A549 (cell line): ENCODE results near the gene AMPH.

Source experiments
- BHLHE40 ChIP-seq: IDR thresholded peaks from 2 replicates; pipeline ENCODE4 v1.6.1; 2012; ENCODE audit warnings: low read depth, low read length, inconsistent platforms
- CBX2 ChIP-seq: fragments of 200-600 bp; sonication (generic); IDR thresholded peaks from 2 replicates; pipeline ENCODE4 v1.6.1; 2016; ENCODE audit warnings: low read depth, mild to moderate bottlenecking, borderline replicate concordance
- CEBPB ChIP-seq, 2 experiments: fragments of >200 bp in 1 of 2; sonication (Bioruptor Twin) in 1 of 2; formaldehyde crosslinking in 1 of 2; IDR thresholded peaks; 2 replicates each; pipeline ENCODE4 v1.6.1; 2012 to 2016
- CTCF ChIP-seq: fragments of >200 bp; sonication (Bioruptor Twin); formaldehyde crosslinking; IDR thresholded peaks from 3 replicates; pipeline ENCODE4 v1.5.1; 2016
- EP300 ChIP-seq, 2 experiments: fragments of >200 bp; sonication (Bioruptor Twin); formaldehyde crosslinking; IDR thresholded peaks; 2 replicates in 1 of 2; 3 replicates in 1 of 2; pipeline ENCODE4 v1.6.1; 2016 to 2017
- HMGXB4 ChIP-seq: fragments of 250-450 bp; sonication (Bioruptor Pico); IDR thresholded peaks from 2 replicates; pipeline ENCODE4 v1.5.0; 2021; ENCODE audit warnings: mild to moderate bottlenecking, moderate library complexity, borderline replicate concordance
- MAZ ChIP-seq: fragments of 150-350 bp; IDR thresholded peaks from 2 replicates; pipeline ENCODE4 v1.6.1; 2014; ENCODE audit warnings: antibody characterized with exemption, low read depth, low read length, borderline replicate concordance
- NPAS2 ChIP-seq: fragments of 250-450 bp; sonication (Bioruptor Pico); IDR thresholded peaks from 2 replicates; pipeline ENCODE4 v1.8.0; 2022; ENCODE audit warnings: mild to moderate bottlenecking, moderate library complexity, borderline replicate concordance
- POLR2A ChIP-seq: IDR thresholded peaks from 2 replicates; pipeline ENCODE4 v1.6.1; 2012; ENCODE audit warnings: mild to moderate bottlenecking, low read length
- RFX5 ChIP-seq: fragments of 450-650 bp; IDR thresholded peaks from 2 replicates; pipeline ENCODE4 v1.7.1; 2014; ENCODE audit warnings: antibody characterized with exemption, mild to moderate bottlenecking, moderate library complexity
- RNF2 ChIP-seq: fragments of 200-600 bp; sonication (generic); IDR thresholded peaks from 2 replicates; pipeline ENCODE4 v1.6.1; 2016; ENCODE audit warnings: low read depth, mild to moderate bottlenecking, antibody characterized with exemption, moderate library complexity, borderline replicate concordance
- SMC3 ChIP-seq: fragments of >200 bp; sonication (Bioruptor Twin); formaldehyde crosslinking; IDR thresholded peaks from 3 replicates; pipeline ENCODE4 v1.6.1; 2018; ENCODE audit warnings: inconsistent platforms
- USF2 ChIP-seq: fragments of 450-650 bp; IDR thresholded peaks from 2 replicates; pipeline ENCODE4 v1.6.1; 2014; ENCODE audit warnings: antibody characterized with exemption

- no peak for TF ChIP-seq RNF2
- TF ChIP-seq CBX2: no peak
- TF ChIP-seq MAZ: no peak
- no peak for TF ChIP-seq CTCF
- TF ChIP-seq HMGXB4 (CRISPR knock-in tag): no peak
- no peak for TF ChIP-seq RFX5
- TF ChIP-seq SMC3: no peak
- TF ChIP-seq USF2: no peak
- TF ChIP-seq POLR2A: no peak
- no peak for TF ChIP-seq EP300 (IDR thresholded peaks at IDR 0.05)
- TF ChIP-seq NPAS2: no peak
- TF ChIP-seq CEBPB (IDR thresholded peaks at IDR 0.05): no peak
- no peak for TF ChIP-seq BHLHE40
Observed at GRCh38 chr7:38396852-38397251, 234.3 kb downstream of the AMPH start.
